ENCODE data around the gene CCDC92. TPM values are rescaled to one million over a fixed set of nuclear protein-coding genes. Genes with fewer than 3 reads are reported as not detected.

CCDC92 gene
- total RNA-seq, 1 experiment from 2014 or later, result 53.7 TPM

DNA sequence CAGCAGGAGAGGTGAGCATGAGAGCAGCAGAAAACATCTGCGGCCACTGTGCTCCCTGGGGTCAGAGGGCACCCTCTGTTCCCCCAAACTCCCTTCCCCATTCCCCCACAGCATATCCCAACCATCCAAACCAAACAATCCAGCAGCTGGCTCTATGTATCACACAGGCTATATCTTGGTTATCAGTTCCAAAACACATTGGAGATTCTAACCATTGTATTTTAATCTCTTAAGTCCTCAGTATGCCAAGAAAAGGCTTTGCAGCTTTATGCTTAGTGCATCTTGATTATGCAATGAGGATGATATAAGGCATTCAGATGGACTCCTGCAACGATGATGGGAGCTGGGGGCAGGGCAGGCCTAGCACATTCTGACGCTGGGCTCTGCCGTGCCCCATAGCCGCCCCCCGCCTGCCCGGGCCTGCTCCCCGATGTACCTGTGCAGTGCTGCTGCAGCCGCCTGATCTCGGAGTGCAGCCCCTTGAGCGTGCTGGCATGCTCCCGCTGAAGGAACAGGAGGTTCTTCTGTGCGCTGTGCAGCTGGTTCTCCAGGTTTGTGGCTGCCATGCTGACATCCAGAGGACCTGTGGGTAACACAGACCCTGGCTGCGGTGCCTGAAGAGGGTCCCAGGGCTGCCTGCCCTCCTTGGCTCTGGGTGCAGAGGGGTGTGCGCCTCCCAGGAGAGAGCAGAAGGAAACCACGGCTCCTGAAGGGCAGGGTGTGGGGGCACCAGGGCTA, 29.6 kb downstream of the CCDC92 start:
- Histone ChIP-seq H3K27ac (ENCODE audit: low read length) (no peak overlapping the region), H3K36me3 (ENCODE audit: control insufficient read depth, insufficient read depth, low read length) (no peaks in the 10 kb centered on the region; the same call in 1 of the 2 replicates), H3K4me1 (ENCODE audit: control insufficient read depth, insufficient read depth, low read length) (no peaks in the 10 kb centered on the region), H3K9me3 (ENCODE audit: control insufficient read depth, insufficient read depth, low read depth, low read length) (no peaks in the 10 kb centered on the region), H3K27me3 (ENCODE audit: control insufficient read depth, insufficient read depth, low read length) (no peaks in the 10 kb centered on the region), H3K4me3 (ENCODE audit: low read depth in 2 of 2, low read length in 2 of 2) (no peak overlapping the region)
- TF ChIP-seq, protein P1, sequence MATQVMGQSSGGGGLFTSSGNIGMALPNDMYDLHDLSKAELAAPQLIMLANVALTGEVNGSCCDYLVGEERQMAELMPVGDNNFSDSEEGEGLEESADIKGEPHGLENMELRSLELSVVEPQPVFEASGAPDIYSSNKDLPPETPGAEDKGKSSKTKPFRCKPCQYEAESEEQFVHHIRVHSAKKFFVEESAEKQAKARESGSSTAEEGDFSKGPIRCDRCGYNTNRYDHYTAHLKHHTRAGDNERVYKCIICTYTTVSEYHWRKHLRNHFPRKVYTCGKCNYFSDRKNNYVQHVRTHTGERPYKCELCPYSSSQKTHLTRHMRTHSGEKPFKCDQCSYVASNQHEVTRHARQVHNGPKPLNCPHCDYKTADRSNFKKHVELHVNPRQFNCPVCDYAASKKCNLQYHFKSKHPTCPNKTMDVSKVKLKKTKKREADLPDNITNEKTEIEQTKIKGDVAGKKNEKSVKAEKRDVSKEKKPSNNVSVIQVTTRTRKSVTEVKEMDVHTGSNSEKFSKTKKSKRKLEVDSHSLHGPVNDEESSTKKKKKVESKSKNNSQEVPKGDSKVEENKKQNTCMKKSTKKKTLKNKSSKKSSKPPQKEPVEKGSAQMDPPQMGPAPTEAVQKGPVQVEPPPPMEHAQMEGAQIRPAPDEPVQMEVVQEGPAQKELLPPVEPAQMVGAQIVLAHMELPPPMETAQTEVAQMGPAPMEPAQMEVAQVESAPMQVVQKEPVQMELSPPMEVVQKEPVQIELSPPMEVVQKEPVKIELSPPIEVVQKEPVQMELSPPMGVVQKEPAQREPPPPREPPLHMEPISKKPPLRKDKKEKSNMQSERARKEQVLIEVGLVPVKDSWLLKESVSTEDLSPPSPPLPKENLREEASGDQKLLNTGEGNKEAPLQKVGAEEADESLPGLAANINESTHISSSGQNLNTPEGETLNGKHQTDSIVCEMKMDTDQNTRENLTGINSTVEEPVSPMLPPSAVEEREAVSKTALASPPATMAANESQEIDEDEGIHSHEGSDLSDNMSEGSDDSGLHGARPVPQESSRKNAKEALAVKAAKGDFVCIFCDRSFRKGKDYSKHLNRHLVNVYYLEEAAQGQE (IDR thresholded peaks at IDR 0.05; ENCODE audit: insufficient read depth in 1 of 2, low read depth in 2 of 2, low read length in 1 of 2), result no peak
- TF ChIP-seq, protein P2, sequence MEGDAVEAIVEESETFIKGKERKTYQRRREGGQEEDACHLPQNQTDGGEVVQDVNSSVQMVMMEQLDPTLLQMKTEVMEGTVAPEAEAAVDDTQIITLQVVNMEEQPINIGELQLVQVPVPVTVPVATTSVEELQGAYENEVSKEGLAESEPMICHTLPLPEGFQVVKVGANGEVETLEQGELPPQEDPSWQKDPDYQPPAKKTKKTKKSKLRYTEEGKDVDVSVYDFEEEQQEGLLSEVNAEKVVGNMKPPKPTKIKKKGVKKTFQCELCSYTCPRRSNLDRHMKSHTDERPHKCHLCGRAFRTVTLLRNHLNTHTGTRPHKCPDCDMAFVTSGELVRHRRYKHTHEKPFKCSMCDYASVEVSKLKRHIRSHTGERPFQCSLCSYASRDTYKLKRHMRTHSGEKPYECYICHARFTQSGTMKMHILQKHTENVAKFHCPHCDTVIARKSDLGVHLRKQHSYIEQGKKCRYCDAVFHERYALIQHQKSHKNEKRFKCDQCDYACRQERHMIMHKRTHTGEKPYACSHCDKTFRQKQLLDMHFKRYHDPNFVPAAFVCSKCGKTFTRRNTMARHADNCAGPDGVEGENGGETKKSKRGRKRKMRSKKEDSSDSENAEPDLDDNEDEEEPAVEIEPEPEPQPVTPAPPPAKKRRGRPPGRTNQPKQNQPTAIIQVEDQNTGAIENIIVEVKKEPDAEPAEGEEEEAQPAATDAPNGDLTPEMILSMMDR (IDR thresholded peaks at IDR 0.05), result no peak
- TF ChIP-seq POLR2AphosphoS5 (IDR thresholded peaks at IDR 0.05; ENCODE audit: low read depth, low read length), result no peak
- no peak for TF ChIP-seq SIN3A (IDR thresholded peaks at IDR 0.05; ENCODE audit: borderline replicate concordance, insufficient read depth, low read depth, low read length)
- TF ChIP-seq TCF7L2 (IDR thresholded peaks at IDR 0.05; ENCODE audit: low read depth, low read length), result no peak
- BruUV-seq (replicated peaks), result no TSS peak
- DNase-seq (ENCODE audit: low read depth, low spot score), result no peak
- ATAC-seq, result no peak
- ChIA-PET CTCF (no interaction called here), POLR2A (no interaction called here)
- in situ Hi-C loops (cut with HindIII; ENCODE audit: low pct_unique_long_range_greater_than_20kb, low sequenced_read_pairs) (no loop called here), intact Hi-C loops (cut with micrococcal nuclease; ENCODE audit: unreplicated experiment) (no loop called here)

DNA sequence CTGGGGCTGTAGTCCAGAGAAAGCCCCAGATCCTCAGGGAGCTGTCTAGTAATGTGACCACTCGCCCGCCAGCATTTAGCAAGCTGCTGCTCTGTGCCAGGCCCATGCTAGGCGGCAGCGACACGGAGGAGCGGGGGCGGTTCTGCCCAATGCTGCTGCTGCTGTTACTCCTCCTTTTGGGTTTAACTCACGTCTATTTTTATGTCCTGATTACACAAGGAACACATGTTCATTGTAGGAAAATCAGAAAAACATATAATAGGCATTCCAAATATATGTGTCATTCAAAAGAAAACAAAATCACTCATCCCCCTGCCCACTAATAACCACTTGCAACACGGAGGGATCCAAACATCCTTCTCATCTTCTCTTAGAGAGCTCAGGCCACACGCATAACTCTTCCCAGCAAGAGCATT, 30.4 kb downstream of the CCDC92 start:
- DNase-seq (ENCODE audit: low read depth, low spot score) (no peak), ATAC-seq (no peak)
- intact Hi-C loops (cut with micrococcal nuclease; ENCODE audit: unreplicated experiment) (no loop called here), in situ Hi-C loops (cut with HindIII; ENCODE audit: low pct_unique_long_range_greater_than_20kb, low sequenced_read_pairs) (no loop called here)
- CTCF ChIA-PET, result no interaction called here
- BruUV-seq (replicated peaks), result no TSS peak
- H3K4me3 ChIP-seq (ENCODE audit: low read depth in 2 of 2, low read length in 2 of 2), result no peak overlapping the region
- H3K4me1 ChIP-seq (ENCODE audit: control insufficient read depth, insufficient read depth, low read length), result no peaks in the 10 kb centered on the region
- H3K27ac ChIP-seq (ENCODE audit: low read length), result no peak overlapping the region
- H3K27me3 ChIP-seq (ENCODE audit: control insufficient read depth, insufficient read depth, low read length), result no peaks in the 10 kb centered on the region
- TF ChIP-seq POLR2AphosphoS5 (IDR thresholded peaks at IDR 0.05; ENCODE audit: low read depth, low read length), result no peak
- TF ChIP-seq, protein P2 (IDR thresholded peaks at IDR 0.05), result no peak
- TF ChIP-seq TCF7L2 (IDR thresholded peaks at IDR 0.05; ENCODE audit: low read depth, low read length), result no peak
- TF ChIP-seq, protein P1 (IDR thresholded peaks at IDR 0.05; ENCODE audit: insufficient read depth in 1 of 2, low read depth in 2 of 2, low read length in 1 of 2), result no peak
- no peak for TF ChIP-seq SIN3A (IDR thresholded peaks at IDR 0.05; ENCODE audit: borderline replicate concordance, insufficient read depth, low read depth, low read length)
- H3K9me3 ChIP-seq (ENCODE audit: control insufficient read depth, insufficient read depth, low read depth, low read length), result no peaks in the 10 kb centered on the region
- POLR2A ChIA-PET, result no interaction called here
- no peaks in the 10 kb centered on the region; the same call in 1 of the 2 replicates for H3K36me3 ChIP-seq (ENCODE audit: control insufficient read depth, insufficient read depth, low read length)
